Coronary artery (tissue), 2 donors: ENCODE data around the gene RARS1.

Experiments used
- DNase-seq: peaks from one replicate; pipeline ENCODE4 v3.0.0-alpha.2; 2017; ENCODE audit warnings: low spot score
- H3K27ac ChIP-seq, 2 donors: fragments of 200-600 bp; sonication (generic); one replicate each; pipeline ENCODE4 v1.5.1; 2016 to 2019
- H3K4me3 ChIP-seq: fragments of 200-600 bp; sonication (generic); 2 replicates; pipeline ENCODE4 v1.5.1; 2016; ENCODE audit warnings: mild to moderate bottlenecking, moderate library complexity
- TF ChIP-seq, protein P1 (sequence below): fragments of 200-600 bp; sonication (generic); IDR thresholded peaks from one replicate; pipeline ENCODE4 v1.5.1; 2019; ENCODE audit warnings: antibody characterized with exemption

RARS1 gene

DNA sequence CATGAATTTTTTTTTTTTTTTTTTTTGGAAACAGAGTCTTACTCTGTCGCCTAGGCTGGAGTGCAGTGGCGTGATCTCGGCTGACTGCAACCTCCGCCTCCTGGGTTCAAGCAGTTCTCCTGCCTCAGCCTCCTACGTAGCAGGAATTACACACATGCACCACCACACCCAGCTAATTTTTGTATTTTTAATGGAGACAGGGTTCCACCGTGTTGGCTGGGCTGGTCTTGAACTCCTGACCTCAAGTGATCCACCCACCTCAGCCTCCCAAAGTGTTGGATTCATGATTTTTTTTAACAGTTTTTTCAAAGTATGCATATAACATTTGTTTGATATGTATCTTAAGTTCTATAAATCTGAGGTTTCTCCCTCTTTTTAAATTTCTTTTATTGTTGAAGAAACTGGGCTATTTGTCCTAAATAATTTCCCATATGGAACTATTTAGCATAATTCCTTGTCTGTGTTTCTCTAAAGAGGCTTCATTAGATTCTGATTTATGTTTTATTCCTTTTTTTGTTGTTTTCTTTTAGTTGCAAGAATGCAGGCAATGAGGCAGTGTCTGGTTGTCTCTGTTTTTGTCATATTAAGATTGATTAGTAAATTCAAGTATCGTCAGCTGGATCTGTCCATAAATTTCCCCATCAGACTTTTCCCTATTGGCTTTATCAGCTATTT is 16.4 kb downstream of the RARS1 start:
- no peak overlapping the region for H3K27ac ChIP-seq
- DNase-seq = no peak
- no peak overlapping the region for H3K4me3 ChIP-seq
- TF ChIP-seq, protein P1, sequence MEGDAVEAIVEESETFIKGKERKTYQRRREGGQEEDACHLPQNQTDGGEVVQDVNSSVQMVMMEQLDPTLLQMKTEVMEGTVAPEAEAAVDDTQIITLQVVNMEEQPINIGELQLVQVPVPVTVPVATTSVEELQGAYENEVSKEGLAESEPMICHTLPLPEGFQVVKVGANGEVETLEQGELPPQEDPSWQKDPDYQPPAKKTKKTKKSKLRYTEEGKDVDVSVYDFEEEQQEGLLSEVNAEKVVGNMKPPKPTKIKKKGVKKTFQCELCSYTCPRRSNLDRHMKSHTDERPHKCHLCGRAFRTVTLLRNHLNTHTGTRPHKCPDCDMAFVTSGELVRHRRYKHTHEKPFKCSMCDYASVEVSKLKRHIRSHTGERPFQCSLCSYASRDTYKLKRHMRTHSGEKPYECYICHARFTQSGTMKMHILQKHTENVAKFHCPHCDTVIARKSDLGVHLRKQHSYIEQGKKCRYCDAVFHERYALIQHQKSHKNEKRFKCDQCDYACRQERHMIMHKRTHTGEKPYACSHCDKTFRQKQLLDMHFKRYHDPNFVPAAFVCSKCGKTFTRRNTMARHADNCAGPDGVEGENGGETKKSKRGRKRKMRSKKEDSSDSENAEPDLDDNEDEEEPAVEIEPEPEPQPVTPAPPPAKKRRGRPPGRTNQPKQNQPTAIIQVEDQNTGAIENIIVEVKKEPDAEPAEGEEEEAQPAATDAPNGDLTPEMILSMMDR = no peak

DNA sequence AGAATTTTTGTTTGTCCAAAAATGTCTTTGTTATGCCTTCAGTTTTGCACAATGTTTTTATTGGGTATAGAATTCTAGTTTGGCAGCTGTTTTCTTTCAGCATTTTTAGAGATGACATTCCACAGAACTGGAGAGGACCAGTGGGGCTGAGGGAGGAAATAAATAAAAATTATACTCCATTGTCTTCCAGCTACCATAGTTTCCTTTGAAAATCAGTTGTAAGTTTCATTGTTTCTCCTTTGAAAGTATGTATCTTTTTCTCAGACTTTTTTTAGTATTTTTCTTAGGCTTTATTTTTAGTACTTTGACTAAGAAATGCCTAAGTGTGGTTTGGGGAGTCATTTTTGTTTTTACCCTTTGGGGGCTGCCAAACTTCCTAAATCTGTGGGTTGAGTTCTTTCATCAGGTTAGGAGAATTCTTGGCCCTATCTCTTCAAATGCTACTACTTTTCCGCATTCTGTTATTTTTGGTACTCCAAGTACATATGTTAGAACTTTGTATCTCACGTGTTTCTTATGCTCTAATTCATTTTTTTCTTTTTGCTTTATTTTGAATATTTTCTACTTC is 27.7 kb downstream of the RARS1 start:
- DNase-seq = no peak
- TF ChIP-seq, protein P1 = no peak
- Histone ChIP-seq H3K4me3 (no peak overlapping the region), H3K27ac (no peak overlapping the region)

GRCh38 chr5:168525856-168526255 is 39.6 kb downstream of the RARS1 start:
- TF ChIP-seq, protein P1 = no peak
- Histone ChIP-seq H3K4me3 (no peak overlapping the region), H3K27ac (no peak overlapping the region)
- DNase-seq = no peak

GRCh38 chr5:168527756-168528295 is 41.6 kb downstream of the RARS1 start:
- H3K27ac ChIP-seq = no peak overlapping the region
- TF ChIP-seq, protein P1 = no peak
- no peak for DNase-seq
- no peak overlapping the region for H3K4me3 ChIP-seq

DNA sequence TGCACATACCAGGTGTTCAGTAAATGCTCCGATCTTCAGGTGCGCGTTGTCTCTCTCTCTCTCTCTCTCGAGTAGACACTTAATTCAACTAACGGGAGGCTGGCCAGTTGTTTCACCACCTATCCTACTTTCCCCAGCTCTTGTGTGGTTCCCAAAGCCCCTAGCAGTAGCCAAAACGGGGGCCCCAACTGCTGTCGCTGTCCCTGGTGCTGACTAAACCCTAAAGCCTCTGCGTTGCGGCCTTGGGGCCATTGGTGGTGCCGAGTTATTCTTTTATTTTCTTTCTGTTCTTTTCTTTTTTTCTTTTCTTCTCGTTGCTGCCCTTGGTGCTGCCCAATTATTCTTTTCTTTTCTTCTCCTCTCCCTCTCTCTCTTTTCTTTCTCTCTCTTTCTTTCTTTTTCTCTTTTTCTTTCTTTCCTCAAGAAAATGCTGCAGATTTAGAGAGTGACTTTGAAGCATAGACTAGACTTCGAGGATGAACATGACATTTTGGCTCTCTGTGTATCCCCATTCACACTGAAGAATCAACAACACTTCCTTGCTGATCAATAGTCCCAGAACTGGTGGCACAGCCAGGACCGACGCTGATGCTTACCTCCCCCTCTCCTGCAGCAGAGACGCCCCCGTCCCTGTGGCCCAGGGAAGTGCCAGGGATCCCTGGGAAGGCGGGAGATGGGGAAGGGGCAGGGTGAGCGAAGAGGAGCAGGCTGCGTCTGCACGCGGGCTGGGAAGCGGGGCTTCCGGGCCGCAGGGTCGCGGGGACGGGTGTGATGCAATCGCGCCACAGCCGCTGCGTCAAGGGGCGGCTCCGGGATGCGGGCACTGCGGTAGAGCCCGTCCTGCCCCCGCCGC is 42.5 kb downstream of the RARS1 start, which contains the start of gene FBLL1:
Gene FBLL1, plus strand, starts transcription at position 785 of the 853 bp plus-strand sequence. CDS start 200 bp downstream, outside the sequence.
- Histone ChIP-seq H3K27ac (no peak within 1 kb of the TSS), H3K4me3 (peak within 1 kb of the TSS; percentile 71)
- DNase-seq = no peak
- TF ChIP-seq, protein P1 = no peak

DNA sequence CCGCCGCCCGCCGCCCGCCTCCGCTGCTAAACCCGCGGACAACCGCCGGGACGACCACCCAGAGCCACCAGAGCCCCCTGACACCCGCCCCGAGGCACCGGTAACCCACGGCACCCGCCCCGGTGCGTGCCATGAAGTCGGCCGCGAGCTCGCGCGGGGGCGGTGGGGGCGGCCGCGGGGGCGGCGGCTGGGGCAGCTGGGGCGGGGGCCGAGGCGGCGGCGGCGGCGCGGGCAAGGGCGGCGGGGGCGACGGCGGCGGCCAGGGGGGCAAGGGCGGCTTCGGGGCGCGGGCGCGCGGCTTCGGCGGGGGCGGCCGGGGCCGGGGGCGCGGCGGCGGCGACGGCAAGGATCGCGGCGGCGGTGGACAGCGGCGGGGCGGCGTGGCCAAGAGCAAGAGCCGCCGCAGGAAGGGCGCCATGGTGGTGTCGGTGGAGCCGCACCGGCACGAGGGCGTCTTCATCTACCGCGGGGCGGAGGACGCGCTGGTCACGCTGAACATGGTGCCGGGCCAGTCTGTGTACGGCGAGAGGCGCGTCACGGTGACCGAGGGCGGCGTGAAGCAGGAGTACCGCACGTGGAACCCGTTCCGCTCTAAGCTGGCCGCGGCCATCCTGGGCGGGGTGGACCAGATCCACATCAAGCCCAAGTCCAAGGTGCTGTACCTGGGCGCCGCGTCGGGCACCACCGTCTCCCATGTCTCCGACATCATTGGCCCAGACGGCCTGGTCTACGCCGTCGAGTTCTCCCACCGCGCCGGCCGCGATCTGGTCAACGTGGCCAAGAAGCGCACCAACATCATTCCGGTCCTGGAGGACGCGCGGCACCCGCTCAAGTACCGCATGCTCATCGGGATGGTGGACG is 43.3 kb downstream of the RARS1 start:
- DNase-seq = no peak
- TF ChIP-seq, protein P1 = no peak
- Histone ChIP-seq H3K4me3 (peak overlapping the region; percentile 71), H3K27ac (no peak overlapping the region)
